Muscle of back (tissue), 10 donors: Measurements from ENCODE around the gene SLC38A11. TPM values are rescaled to one million over a fixed set of nuclear protein-coding genes. Genes with fewer than 3 reads are reported as not detected.

Experiments used
- polyA plus RNA-seq, 10 donors: library from polyadenylated mRNA; unstranded; fragments of 120-200 nt; gene quantifications; one replicate each; pipeline ENCODE4 v1.2.1, GENCODE V29; 2013; ENCODE audit not compliant: insufficient read length in 10 of 10

SLC38A11 gene
- polyA plus RNA-seq, 10 donors: 0.34 to 1.2 (median 0.66) TPM

Other genes starting within 250 kb of the SLC38A11 start
- gene COBLL1, start 113.7 kb downstream of the SLC38A11 start, polyA plus RNA-seq: 10 to 100 TPM in 4 of 10 donors, 1 to 10 TPM in 6; 6.9 to 11.8 (median 9.6) TPM
- 1 to 10 TPM in 1 of 10 donors, under 1 TPM in 9; 0.54 to 1.4 (median 0.67) TPM for gene SCN3A, start 248.5 kb upstream of the SLC38A11 start, polyA plus RNA-seq